Liver (tissue), 3 donors: ENCODE data around the gene B3GNT3.

Source experiments
- EGR1 ChIP-seq, 2 donors: IDR thresholded peaks; 2 replicates each; pipeline ENCODE4 v1.6.1; 2016 to 2018; ENCODE audit warnings: antibody characterized with exemption in 2 of 2, low read depth in 2 of 2
- FOXA1 ChIP-seq: IDR thresholded peaks from 2 replicates; pipeline ENCODE4 v1.6.1; 2016; ENCODE audit warnings: antibody characterized with exemption
- GABPA ChIP-seq, 2 donors: IDR thresholded peaks in 1 of 2; conservative IDR thresholded peaks in 1 of 2; 2 replicates each; pipeline ENCODE4 v1.6.1; 2016; ENCODE audit warnings: antibody characterized with exemption in 2 of 2, mild to moderate bottlenecking in 1 of 2, moderate library complexity in 1 of 2
- HNF4A ChIP-seq, 2 donors: conservative IDR thresholded peaks; 2 replicates each; pipeline ENCODE4 v1.6.1; 2016; ENCODE audit warnings: antibody characterized with exemption in 2 of 2, mild to moderate bottlenecking in 2 of 2
- MAX ChIP-seq: IDR thresholded peaks from 2 replicates; pipeline ENCODE4 v1.6.1; 2016; ENCODE audit warnings: antibody characterized with exemption
- RAD21 ChIP-seq, 2 donors: IDR thresholded peaks; 2 replicates each; pipeline ENCODE4 v1.6.1; 2016; ENCODE audit warnings: antibody characterized with exemption in 2 of 2, mild to moderate bottlenecking in 2 of 2
- REST ChIP-seq: IDR thresholded peaks from 2 replicates; pipeline ENCODE4 v1.6.1; 2016; ENCODE audit warnings: antibody characterized with exemption, mild to moderate bottlenecking
- SP1 ChIP-seq: IDR thresholded peaks from 2 replicates; pipeline ENCODE4 v1.6.1; 2018; ENCODE audit warnings: antibody characterized with exemption, mild to moderate bottlenecking
- TAF1 ChIP-seq: conservative IDR thresholded peaks from 2 replicates; pipeline ENCODE4 v1.6.1; 2016; ENCODE audit warnings: antibody characterized with exemption, mild to moderate bottlenecking
- YY1 ChIP-seq: IDR thresholded peaks from 2 replicates; pipeline ENCODE4 v1.6.1; 2016; ENCODE audit warnings: antibody characterized with exemption, mild to moderate bottlenecking
- ZBTB33 ChIP-seq: IDR thresholded peaks from 2 replicates; pipeline ENCODE4 v1.6.1; 2016; ENCODE audit warnings: antibody characterized with exemption
- TF ChIP-seq, protein P1 (sequence below): fragments of 150-350 bp; IDR thresholded peaks from 2 replicates; pipeline ENCODE4 v1.5.1; 2017; ENCODE audit warnings: improper control_type of control experiment, low read depth, low read length; ENCODE audit not compliant: missing input control
- donor health status: healthy.
- donor health status: healthy.

DNA sequence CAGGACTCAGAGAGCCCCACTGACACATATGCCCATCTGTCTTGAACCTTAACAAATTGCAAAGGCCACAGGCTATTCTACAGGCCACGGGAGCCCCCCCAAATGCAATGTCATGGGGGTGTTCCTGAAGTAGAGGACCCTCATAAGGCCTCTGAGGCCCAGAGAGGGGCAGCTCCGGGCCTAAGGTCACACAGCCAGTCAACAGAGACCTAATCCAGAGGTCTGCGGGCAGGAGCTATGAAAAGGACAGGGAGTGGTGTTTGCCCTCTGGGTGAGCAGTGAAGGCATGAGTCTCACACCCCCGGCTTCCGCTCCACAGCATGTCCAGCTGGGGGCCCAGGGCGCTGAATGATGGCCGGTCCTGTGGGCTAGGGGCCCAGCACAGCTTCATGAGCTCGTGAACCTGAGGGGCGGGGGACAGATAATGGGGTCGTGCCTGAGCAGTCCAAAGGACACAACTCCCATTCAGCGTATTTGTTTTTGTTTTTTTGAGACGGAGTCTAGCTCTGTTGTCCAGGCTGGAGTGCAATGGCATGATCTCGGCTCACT, 31.6 kb downstream of the B3GNT3 start:
- TF ChIP-seq, protein P1, sequence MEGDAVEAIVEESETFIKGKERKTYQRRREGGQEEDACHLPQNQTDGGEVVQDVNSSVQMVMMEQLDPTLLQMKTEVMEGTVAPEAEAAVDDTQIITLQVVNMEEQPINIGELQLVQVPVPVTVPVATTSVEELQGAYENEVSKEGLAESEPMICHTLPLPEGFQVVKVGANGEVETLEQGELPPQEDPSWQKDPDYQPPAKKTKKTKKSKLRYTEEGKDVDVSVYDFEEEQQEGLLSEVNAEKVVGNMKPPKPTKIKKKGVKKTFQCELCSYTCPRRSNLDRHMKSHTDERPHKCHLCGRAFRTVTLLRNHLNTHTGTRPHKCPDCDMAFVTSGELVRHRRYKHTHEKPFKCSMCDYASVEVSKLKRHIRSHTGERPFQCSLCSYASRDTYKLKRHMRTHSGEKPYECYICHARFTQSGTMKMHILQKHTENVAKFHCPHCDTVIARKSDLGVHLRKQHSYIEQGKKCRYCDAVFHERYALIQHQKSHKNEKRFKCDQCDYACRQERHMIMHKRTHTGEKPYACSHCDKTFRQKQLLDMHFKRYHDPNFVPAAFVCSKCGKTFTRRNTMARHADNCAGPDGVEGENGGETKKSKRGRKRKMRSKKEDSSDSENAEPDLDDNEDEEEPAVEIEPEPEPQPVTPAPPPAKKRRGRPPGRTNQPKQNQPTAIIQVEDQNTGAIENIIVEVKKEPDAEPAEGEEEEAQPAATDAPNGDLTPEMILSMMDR: no peak
- TF ChIP-seq GABPA (IDR thresholded peaks at IDR 0.05 in 1 of 2, conservative IDR thresholded peaks at IDR 0.05 in 1 of 2) (no peak), MAX (no peak), RAD21 (IDR thresholded peaks at IDR 0.05) (no peak), YY1 (no peak), FOXA1 (no peak), REST (no peak), SP1 (no peak), EGR1 (IDR thresholded peaks at IDR 0.05; ENCODE audit: low read depth in 2 of 2) (no peak), TAF1 (no peak), HNF4A (conservative IDR thresholded peaks at IDR 0.05) (no peak), ZBTB33 (no peak)
